Measurements from ENCODE around the gene COPE.
"Not testable (repeated sequence)": the region's sequence is repeated elsewhere in the genome, so short reads cannot be mapped to it uniquely, and the experiment has no call there.

Gene COPE

GRCh38 chr19:18906605-18907519, 12.3 kb downstream of the COPE start:
- no peak for DNase-seq

DNA sequence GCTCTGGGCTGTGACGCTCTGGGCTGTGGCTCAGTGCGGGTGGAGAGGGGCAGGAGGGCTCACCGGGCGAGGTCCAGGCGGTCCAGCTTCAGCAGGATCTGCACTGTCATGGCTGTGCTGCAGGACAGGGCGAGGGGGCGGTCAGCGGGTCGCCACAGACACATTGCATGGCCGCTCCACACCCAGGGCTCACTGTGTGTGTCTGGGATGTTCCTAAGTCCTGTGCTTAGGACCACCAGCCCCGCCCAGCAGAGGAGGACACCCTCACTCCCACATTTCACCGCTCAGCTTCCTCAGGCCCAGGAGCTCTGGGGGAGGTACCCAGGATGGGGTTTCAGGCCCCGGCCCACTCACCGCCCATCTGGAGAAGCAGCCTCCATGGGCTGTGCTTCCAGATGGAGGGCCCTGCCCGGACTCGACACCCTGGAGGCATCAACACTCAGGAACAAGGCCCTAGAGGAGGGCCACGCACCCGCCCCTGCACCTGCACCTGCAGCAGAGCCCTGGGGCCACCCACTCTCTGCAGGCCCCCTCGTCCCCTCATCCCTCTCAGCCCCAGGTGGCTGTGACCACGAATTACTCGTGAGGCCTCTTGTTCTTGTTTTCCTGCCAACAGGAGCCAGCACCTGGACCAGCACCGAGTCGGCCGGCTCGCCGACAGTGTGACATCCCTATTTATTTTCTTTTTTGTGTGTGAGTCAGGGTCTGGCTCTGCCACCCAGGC, 13.5 kb downstream of the COPE start:
- no peak for DNase-seq

DNA sequence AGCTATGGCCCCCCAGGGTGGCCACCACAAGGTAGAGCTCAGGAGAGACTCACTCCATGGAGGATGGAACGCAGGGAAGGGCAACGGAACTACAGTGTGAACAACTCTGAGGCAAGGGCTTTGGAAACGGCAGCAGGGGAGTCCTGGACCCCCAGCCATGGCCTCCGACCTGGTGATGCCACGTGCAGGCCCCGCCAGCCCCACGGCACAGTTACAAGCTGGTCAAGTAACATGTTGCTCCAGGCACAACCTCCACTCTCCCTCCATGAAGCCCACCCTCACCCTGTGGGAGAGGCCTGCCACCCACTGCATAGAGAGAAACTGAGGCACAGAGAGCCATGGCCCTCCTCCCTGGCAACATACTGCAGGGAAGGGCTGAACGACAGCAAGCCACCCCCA, 14.1 kb downstream of the COPE start:
- DNase-seq: no peak

DNA sequence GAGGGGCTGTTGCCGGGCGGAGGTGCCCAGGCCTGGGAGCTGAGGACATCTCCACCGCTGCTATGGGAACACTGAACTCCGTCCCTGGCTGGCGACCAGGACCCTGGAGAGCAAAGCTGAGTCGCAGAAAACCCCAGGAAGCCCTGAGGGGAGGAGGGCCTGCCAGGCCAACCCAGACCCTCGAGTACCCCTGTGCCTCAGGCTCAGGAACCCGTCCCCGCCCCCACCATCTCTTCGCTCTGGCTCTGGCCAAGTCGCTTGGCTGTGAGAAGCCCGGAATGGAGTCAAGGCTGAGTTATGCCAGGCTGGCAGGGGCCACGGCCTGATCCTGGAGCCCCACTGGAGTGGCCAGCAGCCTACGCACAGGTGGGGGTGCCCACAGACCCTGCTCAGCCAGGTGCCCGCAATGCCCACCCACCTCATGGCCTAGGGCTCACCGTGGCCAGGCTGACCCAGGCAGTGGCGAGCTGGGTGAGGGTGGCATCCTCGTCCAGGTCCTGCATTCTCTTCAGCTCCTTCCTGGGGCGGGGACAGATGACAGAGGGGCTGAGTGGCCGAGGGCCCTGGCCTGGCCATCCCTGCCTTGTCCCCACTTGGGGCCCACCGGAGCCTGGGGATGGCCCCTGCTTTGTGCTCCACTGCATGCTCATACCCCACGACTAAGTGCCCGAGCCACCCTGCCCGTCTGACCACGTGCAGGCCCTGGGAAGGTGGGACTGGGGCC, 14.7 kb downstream of the COPE start:
- no peak for DNase-seq

- no peak for DNase-seq
Observed at GRCh38 chr19:18903156-18904037, 15.8 kb downstream of the COPE start.

- DNase-seq: not testable (repeated sequence)
Observed at GRCh38 chr19:18902519-18902918, 16.7 kb downstream of the COPE start.

GRCh38 chr19:18901491-18901890, 17.7 kb downstream of the COPE start:
- no peak for DNase-seq

- no peak for DNase-seq
Observed at GRCh38 chr19:18900700-18901481, 18.3 kb downstream of the COPE start.

DNA sequence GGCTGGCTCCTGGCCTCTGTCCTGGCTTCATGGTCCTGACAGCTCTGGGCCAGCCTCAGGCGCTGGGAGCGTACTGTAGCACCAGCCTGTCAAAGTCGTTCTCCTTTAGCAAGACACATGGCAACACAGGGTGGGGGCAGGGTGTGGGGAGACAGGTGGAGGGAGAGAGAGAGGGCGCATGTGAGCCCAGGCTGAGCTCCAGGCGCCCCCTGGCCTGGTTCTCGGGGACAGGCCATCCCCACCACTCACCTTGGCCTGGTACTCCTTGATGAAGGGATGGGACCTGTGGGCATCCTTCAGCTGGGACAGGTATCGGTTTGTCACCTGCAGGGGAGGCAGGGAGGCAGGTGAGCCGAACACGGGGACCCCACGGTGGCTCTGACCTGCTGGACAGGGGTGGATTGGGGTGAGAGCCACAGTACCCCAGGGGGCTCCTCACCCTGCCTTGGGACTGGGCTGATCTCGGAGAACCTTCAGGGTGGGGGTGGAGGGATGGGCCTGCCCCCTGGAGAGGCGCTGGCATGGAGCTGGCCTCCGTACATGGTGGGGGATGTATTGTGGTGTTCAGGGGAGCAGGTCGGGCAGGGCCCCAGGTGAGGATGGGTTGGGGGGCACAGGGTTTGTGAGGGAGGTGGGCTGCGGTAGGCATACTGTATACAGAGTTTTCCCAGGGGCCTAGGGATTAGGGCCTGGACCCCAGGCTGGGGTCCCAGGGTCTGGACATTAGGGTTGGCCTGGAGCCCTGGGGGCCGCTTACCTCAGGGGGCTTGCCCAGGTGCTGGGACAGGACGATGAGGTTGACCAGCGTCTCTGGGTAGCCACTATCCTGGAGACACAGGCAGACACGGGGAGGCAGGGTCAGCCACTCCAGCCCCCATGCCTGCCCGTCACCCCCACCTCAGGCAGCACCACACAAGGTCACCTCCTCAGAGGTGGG, 19.3 kb downstream of the COPE start:
- DNase-seq: no peak

DNA sequence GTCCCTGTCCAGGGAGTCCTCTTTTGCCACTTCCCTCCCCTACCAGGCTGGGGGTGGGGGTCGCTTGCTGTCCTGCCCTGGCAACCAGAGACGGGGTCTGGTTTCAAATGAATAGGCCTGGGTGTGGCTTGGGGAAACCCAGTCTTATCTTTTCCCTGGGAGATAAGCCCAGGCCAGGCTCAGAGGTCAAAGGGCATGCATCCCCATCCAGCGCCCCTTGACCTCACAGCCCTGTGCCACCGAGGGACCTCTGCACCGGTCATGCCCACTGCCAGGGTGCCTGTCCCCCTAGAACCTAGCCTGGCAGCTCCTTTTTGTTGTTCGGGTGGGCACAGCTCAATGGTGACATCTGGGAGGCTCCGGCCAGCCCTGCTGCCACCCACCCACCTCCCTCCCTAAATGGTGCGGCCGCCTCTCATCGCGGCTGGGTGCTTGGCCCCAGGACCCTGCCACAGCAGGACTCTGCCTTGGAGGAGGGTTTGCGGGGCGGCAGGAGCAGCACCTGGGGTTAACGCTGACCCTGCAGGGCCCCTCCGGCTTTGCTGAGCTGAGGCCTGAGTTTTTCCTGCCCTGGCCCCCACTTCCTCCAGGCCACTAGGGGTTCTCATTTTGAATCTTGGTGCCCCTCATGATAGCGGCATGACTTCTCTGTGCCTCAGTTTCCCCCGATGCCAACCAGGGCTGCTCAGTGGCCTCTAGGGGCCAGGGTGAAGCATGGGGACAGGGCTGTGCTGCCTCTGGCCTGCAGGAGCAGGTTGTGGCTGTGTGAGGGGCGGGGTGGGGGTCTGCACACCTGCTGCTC, 20.4 kb downstream of the COPE start:
- DNase-seq: no peak

- no peak for DNase-seq
Observed at GRCh38 chr19:18898081-18898606, 21.0 kb downstream of the COPE start.

- no peak for DNase-seq
Observed at GRCh38 chr19:18897094-18898029, 21.8 kb downstream of the COPE start.

DNA sequence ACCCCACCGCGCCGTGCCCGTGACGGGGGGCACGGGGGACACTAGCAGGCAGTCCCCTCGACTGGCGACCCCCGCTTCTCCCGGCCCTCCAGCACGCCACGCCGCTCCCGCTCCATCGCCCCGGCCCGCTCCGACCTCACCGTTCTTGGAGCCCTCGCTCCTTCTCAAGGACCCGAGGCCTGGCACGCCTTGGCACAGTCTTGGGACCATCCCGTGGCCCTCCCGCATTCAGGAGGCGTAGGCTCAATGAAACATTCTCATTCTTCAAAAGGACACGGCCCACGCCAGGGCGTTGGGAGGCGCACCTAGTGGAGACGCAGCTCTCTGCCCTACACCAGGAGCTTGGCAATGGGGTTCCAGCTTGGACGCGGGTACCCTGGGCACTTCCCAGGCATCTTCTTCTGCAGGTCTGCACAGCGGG, 22.8 kb downstream of the COPE start:
- DNase-seq: no peak

GRCh38 chr19:18895824-18896341, 23.3 kb downstream of the COPE start, which contains the start of gene CERS1:
TSS of gene CERS1 (minus strand) at chr19:18896158. CDS start at chr19:18896072, 86 bp downstream.
- DNase-seq: no peak

DNA sequence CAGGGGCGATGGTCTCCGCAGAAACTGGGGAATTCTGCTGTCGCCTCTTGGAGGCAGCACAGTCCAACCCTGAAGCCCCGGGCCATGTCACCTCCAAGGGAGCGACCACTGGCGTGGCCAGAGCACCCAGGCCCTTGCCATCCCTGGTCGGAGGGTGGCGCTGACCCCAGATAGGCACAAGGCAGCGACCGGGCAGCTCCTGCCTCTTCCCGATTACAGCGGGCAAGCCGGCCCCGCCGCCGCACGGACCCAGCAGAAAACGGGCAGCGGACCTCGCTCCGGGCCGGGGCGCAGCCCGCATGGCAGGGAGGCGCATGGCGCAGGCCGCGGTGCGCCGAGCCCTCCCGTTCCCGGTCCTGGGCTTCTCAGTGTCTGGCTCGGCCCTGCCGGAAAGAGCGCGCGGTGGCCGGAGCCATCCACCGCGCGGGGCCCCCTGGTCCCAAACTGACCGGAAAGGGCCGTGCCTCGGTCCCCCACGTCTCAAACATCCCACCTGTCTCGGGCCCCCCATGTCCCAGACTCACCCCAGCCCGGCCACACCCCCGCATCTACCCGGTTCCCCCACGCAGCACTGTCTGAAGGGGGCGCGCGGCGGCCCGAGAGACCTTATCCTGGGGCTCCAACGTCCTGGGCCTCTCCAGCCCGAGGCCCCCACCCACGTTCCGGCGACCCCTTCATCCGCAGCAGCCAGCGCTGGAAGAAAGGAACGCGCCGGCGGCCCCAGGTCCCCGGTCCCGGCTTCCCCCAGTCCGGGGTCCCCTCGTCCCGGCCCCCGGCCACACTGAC, 24.0 kb downstream of the COPE start:
- no peak for DNase-seq

GRCh38 chr19:18894254-18895037, 24.7 kb downstream of the COPE start:
- no peak for DNase-seq

Measured in activated CD4-positive, alpha-beta T cell treated with anti-CD3 and anti-CD28 coated beads, Interleukin-2, amount 50 U/mL, for 1 hour (primary cell).